Measurements from ENCODE around the gene ERN1. TPM values are rescaled to one million over a fixed set of nuclear protein-coding genes. Genes with fewer than 3 reads are reported as not detected.

ERN1 gene
- total RNA-seq, 1 experiment from 2014 or later = 27.5 TPM

- no peaks in the 10 kb centered on the region; the same call in none of the 2 replicates for H3K36me3 ChIP-seq (ENCODE audit: control insufficient read depth, insufficient read depth, low read length)
- ChIA-PET CTCF (no interaction called here), POLR2A (no interaction called here)
- H3K9me3 ChIP-seq = no peaks in the 10 kb centered on the region
- no peak for DNase-seq
- Mint-ChIP-seq H3K27ac (ENCODE audit: unreplicated experiment) (no peak overlapping the region), H3K36me3 (ENCODE audit: insufficient read depth, unreplicated experiment) (peaks cover 26% of the 10 kb centered on the region), H3K27me3 (ENCODE audit: insufficient read depth, unreplicated experiment) (no peaks in the 10 kb centered on the region), H3K4me3 (ENCODE audit: unreplicated experiment) (no peak overlapping the region), H3K4me1 (ENCODE audit: low read depth, unreplicated experiment) (no peaks in the 10 kb centered on the region), H3K9me3 (ENCODE audit: unreplicated experiment) (no peaks in the 10 kb centered on the region)
- no peak for TF ChIP-seq CTCF (IDR thresholded peaks at IDR 0.05; ENCODE audit: insufficient read depth in 1 of 2, low read depth in 1 of 2, low read length in 1 of 2, severe bottlenecking in 1 of 2, unreplicated experiment in 1 of 2)
- intact Hi-C loops (cut with micrococcal nuclease; ENCODE audit: unreplicated experiment) = no loop called here
- H3K4me3 ChIP-seq (ENCODE audit: low read depth, low read length) = no peak overlapping the region
- BruUV-seq (replicated peaks) = no TSS peak
- H3K4me1 ChIP-seq = no peaks in the 10 kb centered on the region
- H3K27me3 ChIP-seq (replicated peaks; ENCODE audit: control insufficient read depth, insufficient read depth, low read length) = no peaks in the 10 kb centered on the region
These were observed 84.8 kb downstream of the ERN1 start for GRCh38 chr17:64045176-64045575.

- no peak for TF ChIP-seq CTCF (IDR thresholded peaks at IDR 0.05; ENCODE audit: insufficient read depth in 1 of 2, low read depth in 1 of 2, low read length in 1 of 2, severe bottlenecking in 1 of 2, unreplicated experiment in 1 of 2)
- no TSS peak for BruUV-seq (replicated peaks)
- H3K27ac Mint-ChIP-seq (ENCODE audit: unreplicated experiment) = no peak overlapping the region
- no peaks in the 10 kb centered on the region for H3K4me1 Mint-ChIP-seq (ENCODE audit: low read depth, unreplicated experiment)
- H3K4me3 ChIP-seq (ENCODE audit: low read depth, low read length) = no peak overlapping the region
- no peak overlapping the region for H3K4me3 Mint-ChIP-seq (ENCODE audit: unreplicated experiment)
- H3K36me3 ChIP-seq (ENCODE audit: control insufficient read depth, insufficient read depth, low read length) = no peaks in the 10 kb centered on the region; the same call in 1 of the 2 replicates
- H3K9me3 Mint-ChIP-seq (ENCODE audit: unreplicated experiment) = no peaks in the 10 kb centered on the region
- intact Hi-C loops (cut with micrococcal nuclease; ENCODE audit: unreplicated experiment) = no loop called here
- ChIA-PET CTCF (no interaction called here), POLR2A (no interaction called here)
- peaks cover 30% of the 10 kb centered on the region for H3K36me3 Mint-ChIP-seq (ENCODE audit: insufficient read depth, unreplicated experiment)
- no peaks in the 10 kb centered on the region for H3K27me3 Mint-ChIP-seq (ENCODE audit: insufficient read depth, unreplicated experiment)
- DNase-seq = no peak
- peaks cover 4% of the 10 kb centered on the region; the same call in 1 of the 2 replicates for H3K4me1 ChIP-seq
- no peaks in the 10 kb centered on the region for H3K9me3 ChIP-seq
- H3K27me3 ChIP-seq (replicated peaks; ENCODE audit: control insufficient read depth, insufficient read depth, low read length) = no peaks in the 10 kb centered on the region
These were observed 87.1 kb downstream of the ERN1 start for GRCh38 chr17:64042700-64043485.

- Histone ChIP-seq H3K4me1 (peaks cover 7% of the 10 kb centered on the region; the same call in 1 of the 2 replicates), H3K4me3 (ENCODE audit: low read depth, low read length) (no peak overlapping the region), H3K27me3 (replicated peaks; ENCODE audit: control insufficient read depth, insufficient read depth, low read length) (no peaks in the 10 kb centered on the region), H3K36me3 (ENCODE audit: control insufficient read depth, insufficient read depth, low read length) (no peaks in the 10 kb centered on the region; the same call in 1 of the 2 replicates), H3K9me3 (no peaks in the 10 kb centered on the region)
- no peak for TF ChIP-seq CTCF (IDR thresholded peaks at IDR 0.05; ENCODE audit: insufficient read depth in 1 of 2, low read depth in 1 of 2, low read length in 1 of 2, severe bottlenecking in 1 of 2, unreplicated experiment in 1 of 2)
- no peak overlapping the region for H3K27ac Mint-ChIP-seq (ENCODE audit: unreplicated experiment)
- CTCF ChIA-PET = interaction anchor here (0.5 kb wide), 1 partner anchor 1734 kb away, joined by 3 read pairs; no protein-coding TSS in a partner anchor
- DNase-seq = no peak
- no TSS peak for BruUV-seq (replicated peaks)
- no peaks in the 10 kb centered on the region for H3K9me3 Mint-ChIP-seq (ENCODE audit: unreplicated experiment)
- POLR2A ChIA-PET = no interaction called here
- no peaks in the 10 kb centered on the region for H3K27me3 Mint-ChIP-seq (ENCODE audit: insufficient read depth, unreplicated experiment)
- H3K4me3 Mint-ChIP-seq (ENCODE audit: unreplicated experiment) = no peak overlapping the region
- no peaks in the 10 kb centered on the region for H3K4me1 Mint-ChIP-seq (ENCODE audit: low read depth, unreplicated experiment)
- H3K36me3 Mint-ChIP-seq (ENCODE audit: insufficient read depth, unreplicated experiment) = peaks cover 30% of the 10 kb centered on the region
- intact Hi-C loops (cut with micrococcal nuclease; ENCODE audit: unreplicated experiment) = no loop called here
These were observed 88.0 kb downstream of the ERN1 start for GRCh38 chr17:64041912-64042311.

Measured in Caco-2 (cell line).